ENCODE measurements around the gene MREG. TPM values are rescaled to one million over a fixed set of nuclear protein-coding genes. Genes with fewer than 3 reads are reported as not detected.

MREG gene
- total and polyA plus RNA-seq, 9 of the 15 experiments (the other 6 are each of a cell fraction or from before 2014, with no cell fraction given) = 0.77 to 3.8 (median 2.3) TPM

GRCh38 chr2:215930505-215931253, 82.7 kb downstream of the MREG start (continued):
- TF ChIP-seq, protein P1, sequence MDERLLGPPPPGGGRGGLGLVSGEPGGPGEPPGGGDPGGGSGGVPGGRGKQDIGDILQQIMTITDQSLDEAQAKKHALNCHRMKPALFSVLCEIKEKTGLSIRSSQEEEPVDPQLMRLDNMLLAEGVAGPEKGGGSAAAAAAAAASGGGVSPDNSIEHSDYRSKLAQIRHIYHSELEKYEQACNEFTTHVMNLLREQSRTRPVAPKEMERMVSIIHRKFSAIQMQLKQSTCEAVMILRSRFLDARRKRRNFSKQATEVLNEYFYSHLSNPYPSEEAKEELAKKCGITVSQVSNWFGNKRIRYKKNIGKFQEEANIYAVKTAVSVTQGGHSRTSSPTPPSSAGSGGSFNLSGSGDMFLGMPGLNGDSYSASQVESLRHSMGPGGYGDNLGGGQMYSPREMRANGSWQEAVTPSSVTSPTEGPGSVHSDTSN (CRISPR knock-in tag; IDR thresholded peaks at IDR 0.05; ENCODE audit: low read depth) = no peak
- TF ChIP-seq, protein P1 (tag; conservative IDR thresholded peaks at IDR 0.05; ENCODE audit: low read depth) = no peak
- TF ChIP-seq NR3C1 (CRISPR knock-in tag; IDR thresholded peaks at IDR 0.05) = no peak

GRCh38 chr2:215929602-215930335, 83.6 kb downstream of the MREG start:
- no peaks in the 10 kb centered on the region for H4K20me1 ChIP-seq (replicated peaks; ENCODE audit: control insufficient read depth, insufficient read depth, low read length)
- H3K9me1 ChIP-seq (ENCODE audit: control insufficient read depth, insufficient read depth, low read length) = no peaks in the 10 kb centered on the region
- BruUV-seq (replicated peaks) = no TSS peak
- peak; percentile 87 for ATAC-seq
- no peaks in the 10 kb centered on the region for H3K36me3 ChIP-seq (ENCODE audit: control insufficient read depth, insufficient read depth, low read length)
- H3K79me2 ChIP-seq (ENCODE audit: control insufficient read depth, insufficient read depth, low read length) = no peaks in the 10 kb centered on the region
- DNase-seq (ENCODE audit: extremely low read depth in 1 of 4, low spot score in 3 of 4) = peak; percentile 14 to 45 (median 19)
- ChIA-PET POLR2A (interaction anchor here (0.6 to 1.3 kb wide), 2 partner anchors 76 to 94 kb away, joined by 3 to 4 read pairs; no protein-coding TSS in a partner anchor), CTCF (ENCODE audit: low intra/inter-chr PET ratio) (no interaction called here)
- H3K4me1 ChIP-seq (replicated peaks in 1 of 2; ENCODE audit: control insufficient read depth in 2 of 2, insufficient read depth in 2 of 2, low read length in 2 of 2) = peaks cover 0 to 16% of the 10 kb centered on the region in 2 experiments; a peak in 3 of 5 replicates
- intact Hi-C loops (cut with micrococcal nuclease) (loop anchor here (5.0 to 10.0 kb wide), 2 partner anchors 575 to 927 kb away; no protein-coding TSS in a partner anchor), in situ Hi-C loops (cut with MboI) (no loop called here)
- H2AFZ ChIP-seq (ENCODE audit: low read depth, low read length) = peak overlapping the region; percentile 74
- peak; percentile 67 for FAIRE-seq
- peak overlapping the region; percentile 69 for H3K4me2 ChIP-seq (ENCODE audit: insufficient read depth, low read length)
- H3K27ac ChIP-seq (ENCODE audit: extremely low read depth, low read depth, low read length) = peak overlapping the region; percentile 56; the same call in 1 of the 3 replicates
- H3K9ac ChIP-seq (ENCODE audit: insufficient read depth in 1 of 2, low read depth in 2 of 2, low read length in 2 of 2) = no peak overlapping the region; a peak in 1 of 4 replicates
- H3K4me3 ChIP-seq = no peak overlapping the region
- H3K9me3 ChIP-seq (replicated peaks; ENCODE audit: control insufficient read depth, insufficient read depth, low read depth, low read length) = no peaks in the 10 kb centered on the region
- no peaks in the 10 kb centered on the region for H3K27me3 ChIP-seq (ENCODE audit: control insufficient read depth in 2 of 2, insufficient read depth in 2 of 2, low read length in 2 of 2)
- 20% methylated on average over 6 of the region's 6 CpGs for WGBS (ENCODE audit: insufficient coverage, low coverage, missing lambda C conversion rate)
- TF ChIP-seq MAFK (IDR thresholded peaks at IDR 0.05; ENCODE audit: low read length) (peak; percentile 47), DPF2 (IDR thresholded peaks at IDR 0.05) (peak; percentile 84), PHB2 (IDR thresholded peaks at IDR 0.05; ENCODE audit: low read depth) (no peak), NFIX (CRISPR knock-in tag; IDR thresholded peaks at IDR 0.05; ENCODE audit: low read depth) (no peak), PRPF4 (IDR thresholded peaks at IDR 0.05; ENCODE audit: insufficient read depth, low read depth, low read length, poor library complexity, severe bottlenecking) (no peak), FOSL1 (tag; conservative IDR thresholded peaks at IDR 0.05) (peak; percentile 83), SMARCE1 (IDR thresholded peaks at IDR 0.05) (peak; percentile 65), MAFG (tag; conservative IDR thresholded peaks at IDR 0.05) (peak; percentile 61), HDAC8 (tag; IDR thresholded peaks at IDR 0.05) (no peak), MAZ (CRISPR knock-in tag; conservative IDR thresholded peaks at IDR 0.05 in 1 of 2, IDR thresholded peaks at IDR 0.05 in 1 of 2) (no peak), ZNF316 (IDR thresholded peaks at IDR 0.05) (peak; percentile 89), JUN (IDR thresholded peaks at IDR 0.05; ENCODE audit: borderline replicate concordance, low read depth, low read length) (peak; percentile 65; the same call in 1 of the 2 replicates), JUN (CRISPR knock-in tag; IDR thresholded peaks at IDR 0.05; ENCODE audit: borderline replicate concordance) (no peak), NFE2 (IDR thresholded peaks at IDR 0.05; ENCODE audit: low read depth) (peak; percentile 42; the same call in 1 of the 2 replicates), EHMT2 (IDR thresholded peaks at IDR 0.05) (peak; percentile 68)

Measured in K562 (cell line).